ENCODE results near the gene MTMR12.

DNA sequence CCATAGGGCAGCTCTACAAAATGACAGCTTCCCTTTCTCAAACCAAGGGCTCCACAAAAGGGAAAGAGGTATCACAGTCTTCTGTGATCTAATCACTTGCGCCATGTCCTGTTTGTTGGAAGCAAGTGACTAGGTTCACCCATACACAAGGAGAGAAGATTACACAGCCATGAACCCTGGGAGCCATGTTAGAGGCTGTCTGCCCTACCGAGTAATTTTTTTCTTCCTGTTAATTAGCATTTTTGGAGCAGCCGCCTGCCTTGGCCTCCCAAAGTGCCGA is 105.4 kb downstream of the MTMR12 start:
- no peak for TF ChIP-seq CTCF (IDR thresholded peaks at IDR 0.05)
- no peak for TF ChIP-seq EP300 (IDR thresholded peaks at IDR 0.05)
